Esophagus squamous epithelium (tissue), 5 donors: ENCODE measurements around the gene LDLRAD2. TPM values are rescaled to one million over a fixed set of nuclear protein-coding genes. Genes with fewer than 3 reads are reported as not detected.
"Not testable (repeated sequence)": the region's sequence is repeated elsewhere in the genome, so short reads cannot be mapped to it uniquely, and the experiment has no call there.

Source experiments
- DNase-seq: peaks from one replicate; lab custom pipeline; 2025; lab: John Stamatoyannopoulos, UW
- H3K27ac ChIP-seq, 4 donors: fragments of 200-600 bp; sonication (generic); one replicate each; pipeline ENCODE4 v1.5.1; 2016 to 2019; ENCODE audit warnings: mild to moderate bottlenecking in 1 of 4
- H3K27me3 ChIP-seq, 4 donors: fragments of 200-600 bp; sonication (generic); 1 replicate in 3 of 4; 2 replicates in 1 of 4; pipeline versions ENCODE4 v1.5.1 to v1.6.0; 2017 to 2021; ENCODE audit warnings: antibody characterized with exemption in 1 of 4
- H3K36me3 ChIP-seq, 3 donors: fragments of 200-600 bp; sonication (generic); one replicate each; pipeline ENCODE4 v1.5.1; 2016 to 2019
- H3K4me1 ChIP-seq, 3 donors: fragments of 200-600 bp; sonication (generic); one replicate each; pipeline ENCODE4 v1.5.1; 2017 to 2019
- H3K4me3 ChIP-seq, 4 donors: fragments of 200-600 bp; sonication (generic); 1 replicate in 3 of 4; 2 replicates in 1 of 4; pipeline ENCODE4 v1.5.1; 2016 to 2019; ENCODE audit warnings: mild to moderate bottlenecking in 2 of 4, moderate library complexity in 1 of 4
- H3K9me3 ChIP-seq, 3 donors: fragments of 200-600 bp; sonication (generic); one replicate each; pipeline ENCODE4 v1.5.1; 2016 to 2019
- POLR2A ChIP-seq, 4 donors: fragments of 450-650 bp; IDR thresholded peaks; one replicate each; pipeline ENCODE4 v1.6.1; 2017; ENCODE audit warnings: antibody characterized with exemption in 4 of 4, mild to moderate bottlenecking in 4 of 4, moderate library complexity in 3 of 4
- WGBS, 2 donors: methylation state at CpG; one replicate each; pipeline ENCODE4 v1.1.5; 2018; 5-methylcytosine and 5-hydroxymethylcytosine counted together
- intact Hi-C: fragments of 100-400 bp; cut with DNase I; formaldehyde crosslinking; loops from one replicate; pipeline ENCODE4 v1.15.0; 2022
- total RNA-seq, 4 donors: library from RNA; depleted of rRNA; stranded (reverse); fragments of >200 nt; gene quantifications; one replicate each; pipeline ENCODE4 v1.1.0, GENCODE V29; 2016
- TF ChIP-seq, protein P1 (sequence below), 6 experiments: fragments of 450-650 bp in 4 of 6; fragments of 200-600 bp in 2 of 6; sonication (generic) in 2 of 6; IDR thresholded peaks; one replicate each; pipeline ENCODE4 v1.5.1; 2016 to 2019; ENCODE audit warnings: antibody characterized with exemption in 6 of 6, mild to moderate bottlenecking in 4 of 6, moderate library complexity in 4 of 6
- donor health status: DM: yes; HTN: yes; CAD: no.

Gene LDLRAD2
- total RNA-seq, 4 donors from 2014 or later, result not detected

DNA sequence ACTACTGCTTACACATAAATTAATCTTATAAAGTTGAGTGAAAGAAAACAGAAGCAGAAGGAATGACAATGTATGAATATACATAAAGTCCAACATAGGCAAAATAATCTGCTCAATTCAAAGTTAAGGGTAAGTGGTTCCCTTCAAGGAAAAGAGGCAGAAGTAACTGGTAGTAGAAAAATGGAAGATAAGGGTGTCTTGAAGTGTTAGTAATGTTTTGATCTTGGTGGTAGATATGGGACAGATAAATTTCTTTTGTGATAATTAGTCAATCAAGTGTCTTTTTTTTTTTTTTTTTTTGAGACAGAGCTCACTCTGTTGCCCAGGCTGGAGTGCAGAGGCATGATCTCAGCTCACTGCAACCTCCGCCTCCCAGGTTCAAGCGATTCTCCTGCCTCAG lies 41.9 kb upstream of the LDLRAD2 start:
- TF ChIP-seq, protein P1, sequence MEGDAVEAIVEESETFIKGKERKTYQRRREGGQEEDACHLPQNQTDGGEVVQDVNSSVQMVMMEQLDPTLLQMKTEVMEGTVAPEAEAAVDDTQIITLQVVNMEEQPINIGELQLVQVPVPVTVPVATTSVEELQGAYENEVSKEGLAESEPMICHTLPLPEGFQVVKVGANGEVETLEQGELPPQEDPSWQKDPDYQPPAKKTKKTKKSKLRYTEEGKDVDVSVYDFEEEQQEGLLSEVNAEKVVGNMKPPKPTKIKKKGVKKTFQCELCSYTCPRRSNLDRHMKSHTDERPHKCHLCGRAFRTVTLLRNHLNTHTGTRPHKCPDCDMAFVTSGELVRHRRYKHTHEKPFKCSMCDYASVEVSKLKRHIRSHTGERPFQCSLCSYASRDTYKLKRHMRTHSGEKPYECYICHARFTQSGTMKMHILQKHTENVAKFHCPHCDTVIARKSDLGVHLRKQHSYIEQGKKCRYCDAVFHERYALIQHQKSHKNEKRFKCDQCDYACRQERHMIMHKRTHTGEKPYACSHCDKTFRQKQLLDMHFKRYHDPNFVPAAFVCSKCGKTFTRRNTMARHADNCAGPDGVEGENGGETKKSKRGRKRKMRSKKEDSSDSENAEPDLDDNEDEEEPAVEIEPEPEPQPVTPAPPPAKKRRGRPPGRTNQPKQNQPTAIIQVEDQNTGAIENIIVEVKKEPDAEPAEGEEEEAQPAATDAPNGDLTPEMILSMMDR (IDR thresholded peaks at IDR 0.05), result no peak
- no peak for TF ChIP-seq POLR2A (IDR thresholded peaks at IDR 0.05)
- Histone ChIP-seq H3K9me3 (no peaks in the 10 kb centered on the region), H3K4me1 (peaks cover 9 to 41% (median 23%) of the 10 kb centered on the region in 3 donors), H3K4me3 (no peak overlapping the region), H3K27ac (no peak overlapping the region), H3K27me3 (no peaks in the 10 kb centered on the region), H3K36me3 (no peaks in the 10 kb centered on the region)
- intact Hi-C loops, result no loop called here
- WGBS, 2 donors, result 100% methylated on average over 2 of the region's 2 CpGs
- no peak for DNase-seq

DNA sequence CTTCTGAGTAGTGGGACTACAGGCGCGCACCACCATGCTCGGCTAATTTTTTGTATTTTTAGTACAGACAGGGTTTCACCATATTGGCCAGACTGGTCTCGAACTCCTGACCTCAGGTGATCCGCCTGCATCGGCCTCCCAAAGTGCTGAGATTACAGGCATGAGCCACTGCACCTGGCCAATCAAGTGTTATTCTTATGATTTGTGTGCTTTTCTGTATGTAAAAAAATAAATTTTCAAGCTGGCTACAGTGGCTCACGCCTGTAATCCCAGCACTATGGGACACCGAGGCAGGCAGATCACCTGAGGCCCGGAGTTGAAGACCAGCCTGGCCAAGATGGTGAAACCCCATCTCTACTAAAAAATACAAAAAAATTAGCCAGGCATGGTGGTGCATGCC lies 41.5 kb upstream of the LDLRAD2 start:
- H3K4me3 ChIP-seq, intact Hi-C loops, H3K36me3 ChIP-seq, H3K27me3 ChIP-seq, H3K27ac ChIP-seq, DNase-seq, H3K9me3 ChIP-seq: not testable (repeated sequence)
- WGBS, 2 donors, result 93 to 100% methylated on average over 6 of the region's 9 CpGs
- H3K4me1 ChIP-seq, result peaks cover 5 to 41% (median 22%) of the 10 kb centered on the region in 3 donors

GRCh38 chr1:21771672-21772071 lies 40.4 kb upstream of the LDLRAD2 start:
- H3K27ac ChIP-seq, DNase-seq, H3K27me3 ChIP-seq, H3K4me3 ChIP-seq, H3K9me3 ChIP-seq, H3K36me3 ChIP-seq, intact Hi-C loops: not testable (repeated sequence)
- WGBS, 2 donors, result 68 to 81% methylated on average over 10 of the region's 10 CpGs
- H3K4me1 ChIP-seq, result peaks cover 5 to 38% (median 21%) of the 10 kb centered on the region in 3 donors

DNA sequence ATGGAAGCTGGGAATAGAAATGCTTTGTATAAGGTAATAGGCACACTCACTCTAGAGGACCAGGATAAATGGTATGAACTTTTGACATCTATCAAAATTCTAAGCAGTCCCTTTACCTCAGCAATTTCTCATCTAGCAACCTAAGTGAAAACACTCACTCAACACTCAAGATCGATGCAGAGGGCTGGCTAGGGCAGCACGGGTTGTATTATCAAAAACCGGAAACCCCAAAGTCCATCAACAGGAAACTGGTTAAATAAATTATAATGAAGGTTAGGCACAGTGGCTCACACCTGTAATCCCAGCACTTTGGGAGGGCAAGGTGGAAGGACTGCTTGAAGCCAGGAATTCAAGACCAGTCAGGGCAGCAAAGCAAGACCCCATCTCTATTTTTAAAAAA lies 38.5 kb upstream of the LDLRAD2 start:
- no peak overlapping the region for H3K27ac ChIP-seq
- peaks cover 3 to 20% (median 8%) of the 10 kb centered on the region in 3 donors for H3K4me1 ChIP-seq
- TF ChIP-seq, protein P1 (IDR thresholded peaks at IDR 0.05), result no peak
- TF ChIP-seq POLR2A (IDR thresholded peaks at IDR 0.05), result no peak
- H3K36me3 ChIP-seq, result no peaks in the 10 kb centered on the region
- H3K27me3 ChIP-seq, result no peaks in the 10 kb centered on the region
- no peak for DNase-seq
- no peak overlapping the region for H3K4me3 ChIP-seq
- H3K9me3 ChIP-seq, result no peaks in the 10 kb centered on the region
- 43 to 71% methylated on average over 3 of the region's 3 CpGs for WGBS, 2 donors
- intact Hi-C loops, result no loop called here

GRCh38 chr1:21774835-21775549 lies 37.1 kb upstream of the LDLRAD2 start:
- H3K4me1 ChIP-seq, result peaks cover 0 to 30% (median 9%) of the 10 kb centered on the region in 3 donors
- H3K27me3 ChIP-seq, result no peaks in the 10 kb centered on the region
- TF ChIP-seq POLR2A (IDR thresholded peaks at IDR 0.05), result no peak
- TF ChIP-seq, protein P1 (IDR thresholded peaks at IDR 0.05), result no peak
- H3K36me3 ChIP-seq, result no peaks in the 10 kb centered on the region
- intact Hi-C loops, result no loop called here
- H3K27ac ChIP-seq, result peak overlapping the region in 3 of 4 donors; percentile 15 to 62 (median 61)
- DNase-seq, result no peak
- no peaks in the 10 kb centered on the region for H3K9me3 ChIP-seq
- H3K4me3 ChIP-seq, result no peak overlapping the region
- 84 to 93% methylated on average over 10 to 15 of the region's 15 CpGs for WGBS, 2 donors

DNA sequence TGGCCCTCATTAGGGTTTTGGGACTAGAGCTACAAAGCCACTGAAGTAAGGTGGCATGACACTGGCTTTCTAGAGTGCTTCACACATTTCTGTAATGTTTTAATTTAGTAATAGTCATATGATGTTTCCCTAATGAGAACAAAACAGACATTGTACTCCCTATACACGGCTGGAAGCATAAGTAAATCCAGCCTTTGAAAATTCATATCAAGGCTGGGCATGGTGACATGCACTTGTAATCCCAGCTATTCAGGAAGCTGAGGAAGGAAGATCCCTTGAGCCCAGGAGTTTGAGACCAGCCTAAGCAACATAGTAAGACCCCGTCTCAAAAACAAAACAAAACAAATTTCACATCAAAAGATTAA lies 36.5 kb upstream of the LDLRAD2 start:
- 28 to 36% methylated on average over 2 of the region's 2 CpGs for WGBS, 2 donors

More for the DNA sequence above, 36.5 kb upstream of the LDLRAD2 start:
- Histone ChIP-seq H3K27me3 (no peaks in the 10 kb centered on the region), H3K27ac (peak overlapping the region in 3 of 4 donors; percentile 15 to 62 (median 61)), H3K4me3 (no peak overlapping the region), H3K9me3 (no peaks in the 10 kb centered on the region), H3K4me1 (peaks cover 0 to 35% (median 12%) of the 10 kb centered on the region in 3 donors), H3K36me3 (no peaks in the 10 kb centered on the region)
- no peak for DNase-seq
- no peak for TF ChIP-seq POLR2A (IDR thresholded peaks at IDR 0.05)
- TF ChIP-seq, protein P1 (IDR thresholded peaks at IDR 0.05), result no peak
- intact Hi-C loops, result no loop called here
